ENCODE measurements around the gene IL1RAPL1. TPM values are rescaled to one million over a fixed set of nuclear protein-coding genes. Genes with fewer than 3 reads are reported as not detected.

Gene IL1RAPL1
- total RNA-seq, 2 experiments from 2014 or later = not detected

DNA sequence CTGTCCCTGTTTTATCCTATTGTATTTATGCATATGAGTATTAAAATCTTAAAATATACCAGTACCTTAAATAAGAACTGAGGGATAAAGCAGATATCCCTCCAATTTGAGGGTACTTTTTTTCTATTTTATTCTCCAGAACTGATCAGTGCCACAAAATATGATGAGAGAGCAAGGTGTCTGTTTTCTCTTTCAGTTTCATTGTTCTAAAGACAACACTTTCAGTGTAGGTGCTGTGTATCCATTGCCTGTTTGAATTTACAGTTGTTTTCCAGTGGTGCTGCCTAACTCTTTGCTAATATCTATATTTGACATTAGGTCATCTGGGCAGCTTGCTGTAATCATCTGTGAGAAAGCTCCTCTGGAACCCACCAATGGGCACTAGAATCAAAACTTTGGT lies 394.7 kb downstream of the IL1RAPL1 start:
- ATAC-seq (no peak), DNase-seq (no peak)
- CTCF ChIA-PET = no interaction called here
- Mint-ChIP-seq H3K4me1 (no peaks in the 10 kb centered on the region), H3K4me3 (no peak overlapping the region), H3K27ac (no peak overlapping the region), H3K27me3 (no peaks in the 10 kb centered on the region), H3K9me3 (ENCODE audit: low read depth) (peaks cover 7% of the 10 kb centered on the region), H3K36me3 (no peaks in the 10 kb centered on the region)

DNA sequence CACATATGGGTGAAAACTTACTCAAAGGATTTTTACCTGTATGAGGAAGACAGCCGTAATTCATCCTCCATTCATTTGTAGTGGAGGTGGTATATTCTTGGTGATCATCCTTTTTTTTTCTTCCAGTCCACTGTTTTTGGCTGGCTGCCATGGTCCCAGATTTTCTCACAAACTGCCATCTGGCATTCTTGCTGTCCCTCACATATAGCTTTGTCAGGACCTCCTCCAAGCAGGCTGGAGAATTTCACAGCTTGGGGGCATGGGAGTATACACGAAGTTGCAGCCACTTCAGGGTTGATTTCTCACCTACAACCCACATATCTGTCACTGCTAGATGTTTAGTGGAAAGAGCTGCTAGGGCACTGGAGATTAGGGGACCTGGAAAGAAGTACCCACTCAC lies 401.0 kb downstream of the IL1RAPL1 start:
- CTCF ChIA-PET = no interaction called here
- DNase-seq = no peak
- H3K9me3 Mint-ChIP-seq (ENCODE audit: low read depth) = peaks cover 4% of the 10 kb centered on the region
- H3K27ac Mint-ChIP-seq = no peak overlapping the region
- H3K36me3 Mint-ChIP-seq = no peaks in the 10 kb centered on the region
- H3K4me1 Mint-ChIP-seq = no peaks in the 10 kb centered on the region
- no peak for ATAC-seq
- H3K27me3 Mint-ChIP-seq = no peaks in the 10 kb centered on the region
- no peak overlapping the region for H3K4me3 Mint-ChIP-seq

DNA sequence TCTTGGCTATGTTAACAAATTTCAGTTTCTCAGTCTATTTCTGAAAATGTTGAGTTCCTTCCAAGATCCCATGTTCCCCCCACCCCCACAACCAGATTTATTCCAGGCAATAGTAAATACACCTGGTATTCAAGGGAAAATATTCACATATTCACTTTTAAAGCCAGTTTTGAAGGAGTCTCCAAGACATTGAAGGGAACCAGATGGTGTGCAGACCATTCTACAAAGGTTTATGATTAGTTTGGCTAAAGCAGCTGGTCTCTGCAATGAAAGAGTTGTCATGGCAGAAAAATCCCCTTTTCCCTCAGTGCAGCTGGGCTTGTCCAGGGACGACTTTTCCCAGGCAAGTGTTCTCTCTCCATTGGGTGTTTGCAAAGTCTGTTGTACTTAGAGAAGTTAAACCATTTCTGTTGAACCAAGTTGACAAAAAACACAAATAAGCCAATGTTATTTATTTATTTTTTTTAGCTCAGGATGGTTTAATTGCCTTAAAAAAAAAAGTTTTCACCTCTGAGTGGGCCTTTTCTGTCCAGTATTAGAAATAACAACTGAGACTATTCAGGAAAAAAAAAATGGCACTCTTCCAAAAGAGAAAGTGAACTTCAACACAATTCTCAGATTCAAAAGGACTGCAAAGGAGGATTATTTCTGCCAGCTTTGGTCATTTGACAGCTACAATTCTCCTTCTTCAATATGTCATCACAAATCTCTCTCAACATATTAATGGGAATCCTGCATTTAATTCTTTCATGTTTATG lies 410.6 kb downstream of the IL1RAPL1 start:
- H3K27ac Mint-ChIP-seq = no peak overlapping the region
- H3K9me3 Mint-ChIP-seq (ENCODE audit: low read depth) = peaks cover 5% of the 10 kb centered on the region
- H3K4me3 Mint-ChIP-seq = no peak overlapping the region
- CTCF ChIA-PET = no interaction called here
- H3K4me1 Mint-ChIP-seq = no peaks in the 10 kb centered on the region
- no peaks in the 10 kb centered on the region for H3K27me3 Mint-ChIP-seq
- no peaks in the 10 kb centered on the region for H3K36me3 Mint-ChIP-seq
- ATAC-seq = no peak
- no peak for DNase-seq

DNA sequence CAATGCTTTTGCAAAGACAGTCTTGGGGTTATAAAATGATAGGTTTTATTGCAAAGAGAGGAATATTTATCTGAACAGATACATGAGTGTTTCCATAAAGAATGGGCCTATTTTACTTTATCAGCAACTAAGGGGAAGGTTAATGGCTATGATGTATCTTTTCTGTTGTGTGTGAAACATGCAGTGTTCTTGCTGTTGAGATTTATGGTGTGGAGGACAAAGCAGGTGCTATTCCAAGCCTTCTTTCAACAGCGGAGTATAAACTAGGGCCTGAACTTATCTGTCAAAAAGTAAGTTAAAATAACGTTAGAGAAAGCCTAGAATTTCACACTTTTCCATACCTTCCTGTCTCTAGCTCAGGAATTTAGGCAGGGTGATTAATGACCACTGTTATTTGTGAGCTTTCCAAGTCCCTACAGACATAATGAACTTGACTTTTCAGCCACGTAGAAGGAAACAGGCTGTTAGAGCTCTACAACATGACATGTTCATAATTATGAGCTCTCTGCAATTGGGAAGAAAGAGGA lies 411.4 kb downstream of the IL1RAPL1 start:
- H3K36me3 Mint-ChIP-seq = no peaks in the 10 kb centered on the region
- ATAC-seq (no peak), DNase-seq (no peak)
- H3K4me1 Mint-ChIP-seq = no peaks in the 10 kb centered on the region
- no peak overlapping the region for H3K4me3 Mint-ChIP-seq
- H3K27ac Mint-ChIP-seq = no peak overlapping the region
- peaks cover 2% of the 10 kb centered on the region for H3K9me3 Mint-ChIP-seq (ENCODE audit: low read depth)
- CTCF ChIA-PET = no interaction called here
- H3K27me3 Mint-ChIP-seq = no peaks in the 10 kb centered on the region

DNA sequence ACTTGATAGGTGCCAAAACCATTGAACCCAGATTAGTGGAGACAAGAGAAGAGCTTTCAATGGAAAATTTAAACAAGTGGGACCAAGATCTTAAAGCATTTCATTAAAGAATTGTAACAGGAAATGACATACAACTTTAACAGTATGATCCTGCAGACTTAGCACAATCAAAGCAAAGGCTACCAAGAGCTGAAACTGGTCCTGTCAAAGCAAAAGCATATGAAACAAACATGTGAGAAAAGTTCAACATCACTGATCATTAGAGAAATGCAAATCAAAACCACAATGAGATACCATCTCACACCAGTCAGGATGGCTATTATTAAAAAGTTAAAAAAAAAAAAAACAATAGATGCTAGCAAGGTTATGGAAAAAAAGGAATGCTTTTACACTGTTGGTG lies 425.6 kb downstream of the IL1RAPL1 start:
- Mint-ChIP-seq H3K27ac (no peak overlapping the region), H3K27me3 (no peaks in the 10 kb centered on the region), H3K9me3 (ENCODE audit: low read depth) (peaks cover 2% of the 10 kb centered on the region), H3K36me3 (no peaks in the 10 kb centered on the region), H3K4me3 (no peak overlapping the region), H3K4me1 (no peaks in the 10 kb centered on the region)
- ATAC-seq (no peak), DNase-seq (no peak)
- CTCF ChIA-PET = no interaction called here

DNA sequence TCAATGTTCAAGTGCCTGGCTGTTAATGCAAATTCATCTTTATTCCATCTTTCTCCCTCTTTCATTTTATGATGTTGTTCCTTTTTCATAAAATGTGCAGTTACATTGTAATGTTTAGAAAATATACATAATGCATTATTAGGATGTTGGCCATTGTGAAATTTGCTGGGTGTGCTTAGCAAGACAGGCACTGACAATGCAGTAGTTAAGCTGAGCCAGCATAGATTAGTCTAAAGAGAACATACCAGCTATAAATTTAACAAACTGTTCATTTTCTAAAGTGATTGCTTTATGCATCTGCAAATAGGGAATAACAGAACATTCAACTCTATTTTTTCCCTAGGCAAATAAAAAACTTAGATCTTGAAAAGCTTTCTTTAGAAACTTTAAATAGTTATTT lies 436.0 kb downstream of the IL1RAPL1 start:
- H3K27ac Mint-ChIP-seq = no peak overlapping the region
- no peak for ATAC-seq
- no peak overlapping the region for H3K4me3 Mint-ChIP-seq

DNA sequence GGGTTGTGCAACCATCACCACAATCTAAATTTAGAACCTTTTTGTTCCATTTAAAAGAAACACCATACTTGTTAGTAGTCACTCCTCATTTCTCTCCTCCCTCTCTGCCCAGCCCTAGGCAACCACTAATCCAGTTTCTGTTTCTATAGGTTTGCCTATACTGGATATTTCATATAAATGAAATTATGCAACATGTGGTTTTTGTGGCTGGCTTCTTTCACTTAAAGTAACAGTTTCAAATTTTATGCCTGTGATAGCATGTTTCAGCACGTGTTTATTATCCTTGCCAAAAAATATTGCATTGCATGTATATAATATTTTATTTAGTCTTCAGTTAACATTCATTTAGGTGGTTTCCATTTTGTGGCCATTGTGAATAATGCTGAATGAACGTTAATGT lies 437.6 kb downstream of the IL1RAPL1 start:
- Mint-ChIP-seq H3K27me3 (no peaks in the 10 kb centered on the region), H3K4me1 (no peaks in the 10 kb centered on the region), H3K4me3 (no peak overlapping the region), H3K27ac (no peak overlapping the region), H3K36me3 (no peaks in the 10 kb centered on the region), H3K9me3 (ENCODE audit: low read depth) (peaks cover 6% of the 10 kb centered on the region)
- CTCF ChIA-PET = no interaction called here
- DNase-seq (no peak), ATAC-seq (no peak)

More for the DNA sequence above, 436.0 kb downstream of the IL1RAPL1 start:
- H3K9me3 Mint-ChIP-seq (ENCODE audit: low read depth) = peaks cover 2% of the 10 kb centered on the region
- no peak for DNase-seq
- CTCF ChIA-PET = no interaction called here
- no peaks in the 10 kb centered on the region for H3K36me3 Mint-ChIP-seq
- no peaks in the 10 kb centered on the region for H3K4me1 Mint-ChIP-seq
- H3K27me3 Mint-ChIP-seq = no peaks in the 10 kb centered on the region

DNA sequence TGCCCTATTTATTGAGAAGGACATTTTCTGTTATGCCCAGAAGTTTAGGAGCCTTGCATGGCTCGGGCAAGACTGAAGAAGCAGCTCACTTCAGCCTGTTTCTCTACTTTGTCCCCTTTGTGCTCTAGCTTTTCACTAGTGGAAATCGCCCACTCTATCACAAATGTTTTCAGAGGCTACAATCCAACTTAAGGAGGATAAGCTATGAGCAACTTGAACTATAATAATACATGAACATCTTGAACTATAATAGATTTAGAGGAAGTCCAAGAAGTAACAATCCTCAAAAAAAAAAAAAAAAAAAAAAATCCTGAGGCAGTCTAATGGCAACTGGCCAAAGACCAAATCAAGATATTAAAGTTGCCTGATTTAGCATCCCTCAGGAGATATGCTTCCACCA lies 452.3 kb downstream of the IL1RAPL1 start:
- Mint-ChIP-seq H3K4me1 (no peaks in the 10 kb centered on the region), H3K27ac (no peak overlapping the region), H3K27me3 (no peaks in the 10 kb centered on the region), H3K9me3 (ENCODE audit: low read depth) (no peaks in the 10 kb centered on the region), H3K4me3 (no peak overlapping the region), H3K36me3 (no peaks in the 10 kb centered on the region)
- no peak for ATAC-seq
- CTCF ChIA-PET = no interaction called here
- DNase-seq = no peak

DNA sequence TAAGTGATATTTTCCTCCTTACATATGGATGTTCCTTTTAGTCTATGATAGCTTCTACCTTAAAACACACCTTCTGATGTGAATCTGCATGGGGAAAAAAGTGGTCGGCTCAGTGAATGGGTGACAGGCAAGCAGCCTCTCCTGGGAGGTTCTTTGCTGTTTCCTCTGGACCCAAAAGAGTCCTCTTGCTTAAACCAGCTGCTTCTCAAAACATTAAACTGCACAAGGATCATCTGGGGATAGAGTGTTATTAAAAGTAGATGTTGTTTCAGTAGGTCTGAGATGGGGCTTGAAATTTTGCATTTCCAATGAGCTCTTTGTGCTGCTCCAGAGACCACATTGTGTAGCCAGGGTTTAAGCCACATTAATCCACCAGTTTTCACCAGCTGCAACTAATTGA lies 452.9 kb downstream of the IL1RAPL1 start:
- no peaks in the 10 kb centered on the region for H3K9me3 Mint-ChIP-seq (ENCODE audit: low read depth)
- H3K4me1 Mint-ChIP-seq = no peaks in the 10 kb centered on the region
- no peak for ATAC-seq
- CTCF ChIA-PET = no interaction called here
- H3K36me3 Mint-ChIP-seq = no peaks in the 10 kb centered on the region
- no peak for DNase-seq
- H3K27ac Mint-ChIP-seq = no peak overlapping the region
- no peak overlapping the region for H3K4me3 Mint-ChIP-seq
- no peaks in the 10 kb centered on the region for H3K27me3 Mint-ChIP-seq

DNA sequence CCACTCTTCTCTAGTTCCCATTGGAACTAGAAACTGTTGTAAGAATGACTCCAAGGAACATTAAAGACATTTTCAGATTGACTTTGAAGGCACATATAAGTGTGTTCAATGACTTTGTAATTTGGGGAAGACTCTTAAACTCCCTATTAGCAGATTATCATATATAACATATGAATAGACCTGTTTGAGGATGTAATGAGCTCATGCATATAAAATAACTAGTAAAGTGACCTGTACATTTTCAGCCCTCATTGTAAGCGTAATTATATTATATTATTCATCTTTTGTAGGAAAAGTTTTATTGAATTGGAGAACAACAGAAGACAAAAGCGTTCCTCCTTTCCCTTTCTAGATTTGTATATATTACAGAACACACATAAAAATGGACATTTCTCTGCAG lies 455.1 kb downstream of the IL1RAPL1 start:
- CTCF ChIA-PET = no interaction called here
- Mint-ChIP-seq H3K36me3 (no peaks in the 10 kb centered on the region), H3K4me3 (no peak overlapping the region), H3K4me1 (no peaks in the 10 kb centered on the region), H3K27ac (no peak overlapping the region), H3K9me3 (ENCODE audit: low read depth) (no peaks in the 10 kb centered on the region), H3K27me3 (no peaks in the 10 kb centered on the region)
- no peak for DNase-seq
- no peak for ATAC-seq

DNA sequence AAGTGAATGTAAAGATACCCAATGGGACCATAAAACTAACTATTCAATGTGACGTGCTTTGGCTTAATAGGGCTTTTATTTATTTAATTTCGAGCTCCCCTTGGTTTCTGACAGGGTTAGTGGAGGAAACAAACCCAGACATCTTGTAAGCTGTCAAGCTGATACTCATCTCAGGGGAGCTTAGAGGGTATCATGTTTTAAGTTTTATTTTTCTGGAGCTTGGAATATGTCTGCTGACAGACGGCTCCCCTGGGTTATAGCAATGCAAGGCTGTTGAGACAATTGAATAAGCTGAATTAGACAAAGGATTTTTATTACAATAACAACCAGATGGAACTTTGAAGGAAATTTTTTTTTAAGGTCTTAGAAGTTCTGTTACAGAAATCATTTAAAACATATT lies 456.5 kb downstream of the IL1RAPL1 start:
- no peaks in the 10 kb centered on the region for H3K9me3 Mint-ChIP-seq (ENCODE audit: low read depth)
- H3K4me1 Mint-ChIP-seq = no peaks in the 10 kb centered on the region

DNA sequence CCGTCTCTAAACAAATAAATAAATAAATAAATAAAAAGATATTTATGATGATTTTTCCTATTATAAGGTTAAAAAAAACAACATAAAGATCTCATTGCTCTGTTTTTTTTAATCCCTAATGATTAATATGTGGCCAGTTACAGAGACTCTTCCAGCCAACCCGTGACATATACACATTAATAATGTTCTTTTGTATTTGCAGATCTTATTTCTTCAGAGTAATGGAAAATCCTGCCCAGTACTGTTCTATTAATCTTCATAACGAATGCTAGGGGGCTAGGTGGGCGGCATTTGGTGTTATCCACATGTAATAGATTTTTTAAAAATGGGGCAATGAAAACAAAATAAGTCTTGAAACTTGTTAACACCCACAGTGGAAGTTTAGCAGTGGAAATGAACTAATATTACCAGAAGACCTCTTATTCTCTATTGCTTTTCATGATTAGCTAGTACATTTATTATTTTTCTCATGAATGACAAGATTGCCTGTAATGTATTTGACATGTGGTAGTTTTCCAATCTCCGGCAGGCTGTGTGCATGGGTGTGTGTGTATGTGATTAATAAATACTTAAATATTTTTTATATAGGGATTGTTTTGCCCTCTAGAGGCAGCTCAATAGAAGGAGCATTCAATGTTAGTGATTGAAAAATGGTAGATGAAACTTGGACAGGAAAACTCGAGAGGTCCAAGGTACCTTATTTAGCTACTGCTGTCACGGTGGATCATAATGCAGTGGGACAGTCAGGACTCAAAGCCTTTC lies 457.4 kb downstream of the IL1RAPL1 start:
- Mint-ChIP-seq H3K4me1 (no peaks in the 10 kb centered on the region), H3K4me3 (no peak overlapping the region), H3K9me3 (ENCODE audit: low read depth) (no peaks in the 10 kb centered on the region), H3K27ac (no peak overlapping the region), H3K36me3 (no peaks in the 10 kb centered on the region), H3K27me3 (no peaks in the 10 kb centered on the region)
- CTCF ChIA-PET = no interaction called here
- no peak for DNase-seq
- no peak for ATAC-seq

More for the DNA sequence above, 456.5 kb downstream of the IL1RAPL1 start:
- Mint-ChIP-seq H3K27ac (no peak overlapping the region), H3K4me3 (no peak overlapping the region), H3K27me3 (no peaks in the 10 kb centered on the region), H3K36me3 (no peaks in the 10 kb centered on the region)
- DNase-seq = no peak
- ATAC-seq = no peak
- CTCF ChIA-PET = no interaction called here

DNA sequence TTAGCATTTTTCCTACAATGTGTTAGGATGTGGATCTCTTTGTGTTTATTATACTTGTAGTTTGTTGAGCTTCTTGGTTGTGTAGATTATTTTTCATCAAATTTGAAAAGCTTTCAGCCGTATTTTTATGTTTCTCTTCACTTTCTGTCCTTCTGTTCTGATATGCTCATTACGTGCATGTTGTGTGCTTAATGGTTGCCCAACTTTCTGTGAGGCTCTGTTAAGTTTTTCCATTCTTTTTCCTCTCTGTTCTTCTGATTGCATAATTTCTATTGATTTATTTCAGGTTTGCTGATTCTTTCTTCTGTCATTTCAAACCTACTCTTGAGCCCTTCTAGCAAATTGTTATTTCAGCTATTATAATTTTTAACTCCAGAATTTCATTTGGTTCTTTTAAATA lies 478.2 kb downstream of the IL1RAPL1 start:
- Mint-ChIP-seq H3K9me3 (ENCODE audit: low read depth) (peaks cover 9% of the 10 kb centered on the region), H3K4me1 (no peaks in the 10 kb centered on the region), H3K4me3 (no peak overlapping the region), H3K36me3 (no peaks in the 10 kb centered on the region), H3K27me3 (no peaks in the 10 kb centered on the region), H3K27ac (no peak overlapping the region)
- ATAC-seq (no peak), DNase-seq (no peak)
- CTCF ChIA-PET = no interaction called here

DNA sequence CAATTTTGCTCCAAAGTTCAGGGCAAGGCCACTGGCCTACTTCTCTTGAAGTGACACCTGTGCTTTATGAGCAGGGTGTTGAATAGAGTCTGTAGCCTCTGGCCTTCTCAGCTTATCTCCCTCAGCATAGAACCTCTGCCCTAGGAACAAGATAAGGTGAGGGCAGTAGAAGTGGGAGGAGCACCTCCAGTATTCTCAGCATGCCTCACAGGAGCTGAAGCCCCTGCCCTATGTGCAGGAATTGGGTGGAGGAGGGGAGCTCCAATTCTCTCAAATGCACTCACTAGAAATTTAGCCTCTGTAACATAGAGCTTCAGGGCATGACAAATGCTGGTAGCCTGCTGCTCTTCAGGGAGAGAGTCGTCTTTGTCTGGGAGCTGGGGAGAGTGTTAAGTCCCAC lies 479.3 kb downstream of the IL1RAPL1 start:
- H3K4me3 Mint-ChIP-seq = no peak overlapping the region
- H3K4me1 Mint-ChIP-seq = no peaks in the 10 kb centered on the region
- H3K36me3 Mint-ChIP-seq = no peaks in the 10 kb centered on the region

More for the DNA sequence above, 479.3 kb downstream of the IL1RAPL1 start:
- Mint-ChIP-seq H3K27me3 (no peaks in the 10 kb centered on the region), H3K9me3 (ENCODE audit: low read depth) (peaks cover 9% of the 10 kb centered on the region), H3K27ac (no peak overlapping the region)
- ATAC-seq = no peak
- CTCF ChIA-PET = no interaction called here
- no peak for DNase-seq

All from activated CD8-positive, alpha-beta memory T cell treated with anti-CD3 and anti-CD28 coated beads, Interleukin-2, amount 10 ng/mL, durations not matched to agents 7 days and 5 days (primary cell).